ENCODE data around the gene CDV3. TPM values are rescaled to one million over a fixed set of nuclear protein-coding genes. Genes with fewer than 3 reads are reported as not detected.

CDV3 gene
- total RNA-seq, 1 donor from 2014 or later = 144 TPM

DNA sequence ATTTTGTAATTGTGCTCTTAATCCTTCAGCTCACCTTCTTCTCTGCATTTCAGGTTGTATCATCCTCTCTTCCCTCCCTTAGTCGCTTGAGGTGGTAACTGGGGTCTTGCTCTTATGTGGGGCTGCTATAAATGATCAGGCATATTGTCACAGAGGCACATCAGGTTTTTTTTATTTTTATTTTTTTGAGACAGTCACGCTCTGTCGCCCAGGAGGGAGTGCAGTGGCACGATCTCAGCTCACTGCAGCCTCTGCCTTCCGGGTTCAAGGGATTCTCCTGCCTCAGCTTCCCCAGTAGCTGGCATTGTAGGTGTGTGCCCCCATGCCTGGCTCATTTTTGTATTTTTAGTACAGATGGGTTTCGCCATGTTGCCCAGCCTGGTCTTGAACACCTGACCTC, 9.9 kb downstream of the CDV3 start:
- Mint-ChIP-seq H3K27ac (ENCODE audit: unreplicated experiment) (no peak overlapping the region), H3K36me3 (ENCODE audit: low read depth, unreplicated experiment) (peaks cover 23% of the 10 kb centered on the region), H3K4me3 (ENCODE audit: unreplicated experiment) (no peak overlapping the region), H3K9me3 (ENCODE audit: unreplicated experiment) (no peaks in the 10 kb centered on the region), H3K4me1 (ENCODE audit: unreplicated experiment) (no peaks in the 10 kb centered on the region), H3K27me3 (ENCODE audit: unreplicated experiment) (no peaks in the 10 kb centered on the region)
- TF ChIP-seq, protein P1, sequence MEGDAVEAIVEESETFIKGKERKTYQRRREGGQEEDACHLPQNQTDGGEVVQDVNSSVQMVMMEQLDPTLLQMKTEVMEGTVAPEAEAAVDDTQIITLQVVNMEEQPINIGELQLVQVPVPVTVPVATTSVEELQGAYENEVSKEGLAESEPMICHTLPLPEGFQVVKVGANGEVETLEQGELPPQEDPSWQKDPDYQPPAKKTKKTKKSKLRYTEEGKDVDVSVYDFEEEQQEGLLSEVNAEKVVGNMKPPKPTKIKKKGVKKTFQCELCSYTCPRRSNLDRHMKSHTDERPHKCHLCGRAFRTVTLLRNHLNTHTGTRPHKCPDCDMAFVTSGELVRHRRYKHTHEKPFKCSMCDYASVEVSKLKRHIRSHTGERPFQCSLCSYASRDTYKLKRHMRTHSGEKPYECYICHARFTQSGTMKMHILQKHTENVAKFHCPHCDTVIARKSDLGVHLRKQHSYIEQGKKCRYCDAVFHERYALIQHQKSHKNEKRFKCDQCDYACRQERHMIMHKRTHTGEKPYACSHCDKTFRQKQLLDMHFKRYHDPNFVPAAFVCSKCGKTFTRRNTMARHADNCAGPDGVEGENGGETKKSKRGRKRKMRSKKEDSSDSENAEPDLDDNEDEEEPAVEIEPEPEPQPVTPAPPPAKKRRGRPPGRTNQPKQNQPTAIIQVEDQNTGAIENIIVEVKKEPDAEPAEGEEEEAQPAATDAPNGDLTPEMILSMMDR (IDR thresholded peaks at IDR 0.05; ENCODE audit: unreplicated experiment) = no peak
- DNase-seq (ENCODE audit: low spot score) = no peak

DNA sequence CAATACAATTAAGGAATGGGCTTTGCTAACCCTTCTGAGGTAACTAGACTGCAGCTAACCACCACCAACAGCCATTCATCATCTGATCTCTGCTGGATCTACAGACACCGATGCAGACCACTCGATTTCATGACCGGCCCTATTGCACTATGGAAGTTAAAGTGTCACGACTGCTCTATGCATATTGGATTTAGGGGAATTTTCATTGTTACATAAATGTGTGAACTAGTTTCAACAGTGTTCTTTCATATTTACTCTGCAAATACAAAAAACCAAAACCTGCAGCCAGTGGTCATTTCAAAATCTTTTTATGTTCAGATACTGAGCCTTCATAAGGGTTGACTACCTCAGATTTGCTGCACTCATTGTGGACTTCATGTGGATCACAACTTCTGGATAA, 14.5 kb downstream of the CDV3 start:
- peaks cover 30% of the 10 kb centered on the region for H3K36me3 Mint-ChIP-seq (ENCODE audit: low read depth, unreplicated experiment)
- no peak for DNase-seq (ENCODE audit: low spot score)
- H3K9me3 Mint-ChIP-seq (ENCODE audit: unreplicated experiment) = no peaks in the 10 kb centered on the region
- H3K27ac Mint-ChIP-seq (ENCODE audit: unreplicated experiment) = no peak overlapping the region
- H3K27me3 Mint-ChIP-seq (ENCODE audit: unreplicated experiment) = no peaks in the 10 kb centered on the region
- TF ChIP-seq, protein P1 (IDR thresholded peaks at IDR 0.05; ENCODE audit: unreplicated experiment) = no peak
- H3K4me3 Mint-ChIP-seq (ENCODE audit: unreplicated experiment) = no peak overlapping the region
- no peaks in the 10 kb centered on the region for H3K4me1 Mint-ChIP-seq (ENCODE audit: unreplicated experiment)

DNA sequence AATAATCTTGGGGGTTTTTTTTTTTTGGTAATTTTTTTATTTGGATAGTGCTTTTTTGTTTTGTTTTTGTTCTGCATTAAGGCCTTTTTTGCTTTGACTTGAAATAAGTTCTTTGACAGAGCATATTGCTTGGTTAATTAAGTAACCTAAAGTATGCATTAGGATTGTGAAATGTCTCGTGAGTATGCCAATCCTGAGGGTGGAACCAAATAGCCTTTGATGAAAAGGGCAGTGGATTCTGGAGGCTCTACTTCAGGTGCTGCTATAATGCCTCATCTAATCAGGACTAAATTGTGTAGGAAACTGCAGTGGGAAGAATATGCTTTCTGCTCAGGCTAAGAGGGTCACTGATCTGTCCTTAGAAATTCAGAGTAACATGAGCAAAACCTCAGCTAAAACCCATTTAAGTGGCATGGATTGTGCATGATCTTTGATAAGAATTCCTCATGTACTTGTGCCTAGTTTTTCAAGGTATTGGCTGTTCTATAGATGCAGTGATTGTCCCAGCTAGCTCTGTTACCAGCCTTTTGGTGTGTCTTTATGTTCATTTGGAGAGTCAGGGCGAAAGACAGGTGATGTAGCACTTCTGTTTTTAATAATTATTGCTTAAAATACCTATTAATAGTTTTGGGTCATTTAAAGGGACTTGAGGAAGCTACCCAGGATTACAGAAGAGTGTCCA, 15.4 kb downstream of the CDV3 start:
- H3K9me3 Mint-ChIP-seq (ENCODE audit: unreplicated experiment) = no peaks in the 10 kb centered on the region
- no peak for DNase-seq (ENCODE audit: low spot score)
- H3K4me3 Mint-ChIP-seq (ENCODE audit: unreplicated experiment) = no peak overlapping the region
- TF ChIP-seq, protein P1 (IDR thresholded peaks at IDR 0.05; ENCODE audit: unreplicated experiment) = no peak
- no peaks in the 10 kb centered on the region for H3K4me1 Mint-ChIP-seq (ENCODE audit: unreplicated experiment)
- H3K27me3 Mint-ChIP-seq (ENCODE audit: unreplicated experiment) = no peaks in the 10 kb centered on the region
- peaks cover 23% of the 10 kb centered on the region for H3K36me3 Mint-ChIP-seq (ENCODE audit: low read depth, unreplicated experiment)
- H3K27ac Mint-ChIP-seq (ENCODE audit: unreplicated experiment) = no peak overlapping the region

DNA sequence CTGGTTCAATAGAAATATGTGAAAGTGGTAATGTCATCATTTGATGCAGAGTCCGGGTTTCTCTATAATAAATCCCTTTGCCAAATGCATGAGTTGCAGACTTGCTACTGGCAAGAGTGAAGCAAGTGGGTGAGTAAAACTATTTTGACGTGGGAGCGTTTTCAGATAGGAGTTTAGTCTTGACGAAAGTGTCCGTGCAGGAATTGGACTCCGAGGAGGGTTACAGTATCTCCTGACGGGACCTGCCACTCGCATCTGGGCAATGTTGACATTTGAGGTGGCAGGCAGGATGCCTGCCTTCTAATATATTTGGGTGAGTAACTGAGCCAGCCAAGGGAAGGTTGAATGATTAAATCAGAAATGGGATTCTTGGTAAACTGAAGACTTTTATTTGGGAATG, 16.0 kb downstream of the CDV3 start:
- no peaks in the 10 kb centered on the region for H3K27me3 Mint-ChIP-seq (ENCODE audit: unreplicated experiment)
- no peaks in the 10 kb centered on the region for H3K4me1 Mint-ChIP-seq (ENCODE audit: unreplicated experiment)
- H3K4me3 Mint-ChIP-seq (ENCODE audit: unreplicated experiment) = no peak overlapping the region
- DNase-seq (ENCODE audit: low spot score) = no peak
- peaks cover 23% of the 10 kb centered on the region for H3K36me3 Mint-ChIP-seq (ENCODE audit: low read depth, unreplicated experiment)
- peak overlapping the region; percentile 54 for H3K27ac Mint-ChIP-seq (ENCODE audit: unreplicated experiment)
- no peaks in the 10 kb centered on the region for H3K9me3 Mint-ChIP-seq (ENCODE audit: unreplicated experiment)
- TF ChIP-seq, protein P1 (IDR thresholded peaks at IDR 0.05; ENCODE audit: unreplicated experiment) = no peak

DNA sequence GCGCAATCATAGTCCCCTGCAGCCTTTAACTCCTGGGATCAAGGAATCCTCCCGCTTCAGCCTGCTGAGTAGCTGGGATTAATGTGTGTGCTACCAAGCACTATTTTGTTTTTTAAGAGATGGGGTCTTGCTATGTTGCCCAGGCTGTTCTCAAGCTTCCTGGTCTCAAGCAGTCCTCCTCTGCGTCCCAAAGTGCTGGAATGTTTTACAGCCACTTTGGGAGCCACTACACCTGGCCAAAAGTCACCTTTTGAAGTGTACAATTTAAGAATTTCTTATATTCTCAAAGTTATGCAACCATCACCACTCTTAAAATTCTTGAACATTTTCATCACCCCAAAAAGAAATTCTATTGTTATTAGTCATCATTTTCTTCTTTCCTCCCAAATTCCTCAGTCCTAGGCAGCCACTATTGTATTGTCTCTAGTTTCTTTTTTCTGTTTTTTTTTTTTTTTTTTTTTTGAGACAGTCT, 17.8 kb downstream of the CDV3 start:
- Mint-ChIP-seq H3K4me1 (ENCODE audit: unreplicated experiment) (no peaks in the 10 kb centered on the region), H3K4me3 (ENCODE audit: unreplicated experiment) (no peak overlapping the region), H3K27ac (ENCODE audit: unreplicated experiment) (no peak overlapping the region), H3K36me3 (ENCODE audit: low read depth, unreplicated experiment) (peaks cover 19% of the 10 kb centered on the region), H3K27me3 (ENCODE audit: unreplicated experiment) (no peaks in the 10 kb centered on the region), H3K9me3 (ENCODE audit: unreplicated experiment) (no peaks in the 10 kb centered on the region)
- TF ChIP-seq, protein P1 (IDR thresholded peaks at IDR 0.05; ENCODE audit: unreplicated experiment) = no peak
- no peak for DNase-seq (ENCODE audit: low spot score)

All from endothelial cell (in vitro differentiated cells).